Smooth muscle cell (in vitro differentiated cells): ENCODE data around the gene AGBL4. TPM values are rescaled to one million over a fixed set of nuclear protein-coding genes. Genes with fewer than 3 reads are reported as not detected.

Source experiments
- DNase-seq: peaks from one replicate; lab custom pipeline; 2025; ENCODE audit not compliant: unreplicated experiment; lab: John Stamatoyannopoulos, UW
- H2AFZ ChIP-seq: fragments of 200-600 bp; sonication (generic); 2 replicates; pipeline ENCODE4 v1.6.0; 2016; ENCODE audit warnings: antibody characterized with exemption, low read depth, mild to moderate bottlenecking
- H3F3A ChIP-seq: fragments of 200-600 bp; sonication (generic); 2 replicates; pipeline ENCODE4 v1.6.0; 2017; ENCODE audit warnings: antibody characterized with exemption, low read depth
- H3K27ac ChIP-seq: fragments of 200-600 bp; sonication (generic); 2 replicates; pipeline ENCODE4 v1.5.1; 2016; ENCODE audit warnings: low read depth, mild to moderate bottlenecking
- H3K27me3 ChIP-seq: fragments of 200-600 bp; sonication (generic); 2 replicates; pipeline ENCODE4 v1.6.1; 2016; ENCODE audit warnings: low read depth, mild to moderate bottlenecking
- H3K36me3 ChIP-seq: fragments of 200-600 bp; sonication (generic); 2 replicates; pipeline ENCODE4 v1.5.1; 2016; ENCODE audit warnings: low read depth
- H3K4me1 ChIP-seq: fragments of 200-600 bp; sonication (generic); 2 replicates; pipeline ENCODE4 v1.5.1; 2016; ENCODE audit warnings: low read depth
- H3K4me2 ChIP-seq: fragments of 200-600 bp; sonication (generic); 2 replicates; pipeline ENCODE4 v1.6.0; 2016; ENCODE audit warnings: mild to moderate bottlenecking
- H3K4me3 ChIP-seq: fragments of 200-600 bp; sonication (generic); 2 replicates; pipeline ENCODE4 v1.5.1; 2016; ENCODE audit warnings: mild to moderate bottlenecking
- H3K79me2 ChIP-seq: fragments of 200-600 bp; sonication (generic); 2 replicates; pipeline ENCODE4 v1.6.0; 2016; ENCODE audit warnings: low read depth, mild to moderate bottlenecking
- H3K9ac ChIP-seq: fragments of 200-600 bp; sonication (generic); 2 replicates; pipeline ENCODE4 v1.6.0; 2016; ENCODE audit warnings: low read depth
- H3K9me3 ChIP-seq: fragments of 200-600 bp; sonication (generic); replicated peaks from 2 replicates; pipeline ENCODE4 v1.5.1; 2016; ENCODE audit warnings: low read depth
- H4K20me1 ChIP-seq: fragments of 200-600 bp; sonication (generic); 2 replicates; pipeline ENCODE4 v1.6.0; 2016; ENCODE audit warnings: low read depth
- WGBS: methylation state at CpG from one replicate; pipeline ENCODE4 v1.1.7; 2016; ENCODE audit warnings: low lambda C conversion rate; 5-methylcytosine and 5-hydroxymethylcytosine counted together
- polyA plus RNA-seq: library from polyadenylated mRNA; unstranded; fragments of >200 nt; fragmentation: Nextera tagmentation; extraction: Ambion mirVana; gene quantifications from 2 replicates; pipeline ENCODE4 v1.2.1, GENCODE V29; 2016
- total RNA-seq: library from RNA; depleted of rRNA; stranded (reverse); fragments of >200 nt; gene quantifications from 2 replicates; pipeline ENCODE4 v1.2.3, GENCODE V29; 2014
- TF ChIP-seq, protein P1 (sequence below): fragments of 200-600 bp; sonication (generic); IDR thresholded peaks from 2 replicates; pipeline ENCODE4 v1.5.1; 2017; ENCODE audit warnings: borderline replicate concordance, mild to moderate bottlenecking, antibody characterized with exemption; ENCODE audit not compliant: insufficient read depth, poor library complexity, severe bottlenecking

Gene AGBL4
- total and polyA plus RNA-seq, 2 experiments from 2014 or later: 0.29 TPM; not detected in 1

DNA sequence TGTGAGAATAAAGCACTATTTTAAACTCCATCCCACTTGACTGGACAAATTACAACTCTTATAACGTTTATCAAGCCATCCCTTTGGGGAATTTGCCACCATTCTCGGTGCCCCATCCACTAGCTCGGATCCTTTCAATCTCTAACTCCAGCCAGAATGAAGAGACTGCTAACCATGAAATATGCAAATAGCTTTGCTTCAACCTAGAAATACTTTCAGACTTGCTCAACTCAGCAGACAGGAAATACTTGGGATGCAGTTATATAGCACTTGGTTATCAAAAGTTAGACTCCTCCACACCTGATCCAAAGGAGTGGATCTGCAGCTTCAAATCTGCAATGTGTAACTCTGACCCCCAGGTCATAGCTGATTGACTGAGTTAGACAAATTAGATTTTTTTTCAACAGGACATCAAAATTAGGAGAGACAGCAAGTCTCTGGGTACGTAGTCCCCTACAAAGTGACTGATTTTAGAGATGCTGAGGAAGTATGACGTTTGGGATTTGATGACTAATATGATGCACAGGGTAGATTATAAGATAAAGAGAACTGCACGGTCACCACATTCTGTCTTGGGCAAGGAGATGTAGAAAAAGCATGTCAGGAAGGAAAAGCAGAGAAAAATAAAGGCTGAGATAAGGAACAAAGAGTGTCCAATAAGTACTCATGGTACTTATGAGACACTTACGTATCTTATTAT lies 496.0 kb downstream of the AGBL4 start:
- no peak for DNase-seq

DNA sequence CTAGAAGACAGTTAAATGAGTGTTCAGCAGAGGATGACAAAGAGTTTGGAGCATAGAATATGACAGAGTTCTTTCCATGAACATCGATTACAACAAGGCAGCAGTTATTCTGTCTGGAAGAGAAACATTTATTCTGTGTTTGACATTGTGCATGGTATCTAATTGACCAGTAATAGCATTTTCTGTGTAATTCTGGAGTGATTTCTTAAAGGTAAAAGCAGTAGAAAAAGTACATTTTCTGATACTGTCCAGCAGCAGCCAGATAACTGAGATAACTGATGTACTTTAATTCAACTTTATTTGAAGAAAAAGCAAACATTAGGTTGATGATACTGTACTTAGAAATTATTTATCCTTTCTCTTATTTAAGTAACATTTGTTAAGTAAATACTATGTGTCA lies 497.1 kb downstream of the AGBL4 start:
- 80% methylated on average over 1 of the region's 1 CpG for WGBS
- Histone ChIP-seq H3K36me3 (no peaks in the 10 kb centered on the region), H3K9ac (no peak overlapping the region), H3K4me1 (no peaks in the 10 kb centered on the region), H3K27ac (no peak overlapping the region), H3K27me3 (no peaks in the 10 kb centered on the region), H4K20me1 (no peaks in the 10 kb centered on the region), H3K4me2 (no peak overlapping the region), H3K79me2 (no peaks in the 10 kb centered on the region), H3K9me3 (peaks cover 18% of the 10 kb centered on the region), H2AFZ (no peak overlapping the region), H3K4me3 (no peak overlapping the region), H3F3A (no peaks in the 10 kb centered on the region)
- TF ChIP-seq, protein P1, sequence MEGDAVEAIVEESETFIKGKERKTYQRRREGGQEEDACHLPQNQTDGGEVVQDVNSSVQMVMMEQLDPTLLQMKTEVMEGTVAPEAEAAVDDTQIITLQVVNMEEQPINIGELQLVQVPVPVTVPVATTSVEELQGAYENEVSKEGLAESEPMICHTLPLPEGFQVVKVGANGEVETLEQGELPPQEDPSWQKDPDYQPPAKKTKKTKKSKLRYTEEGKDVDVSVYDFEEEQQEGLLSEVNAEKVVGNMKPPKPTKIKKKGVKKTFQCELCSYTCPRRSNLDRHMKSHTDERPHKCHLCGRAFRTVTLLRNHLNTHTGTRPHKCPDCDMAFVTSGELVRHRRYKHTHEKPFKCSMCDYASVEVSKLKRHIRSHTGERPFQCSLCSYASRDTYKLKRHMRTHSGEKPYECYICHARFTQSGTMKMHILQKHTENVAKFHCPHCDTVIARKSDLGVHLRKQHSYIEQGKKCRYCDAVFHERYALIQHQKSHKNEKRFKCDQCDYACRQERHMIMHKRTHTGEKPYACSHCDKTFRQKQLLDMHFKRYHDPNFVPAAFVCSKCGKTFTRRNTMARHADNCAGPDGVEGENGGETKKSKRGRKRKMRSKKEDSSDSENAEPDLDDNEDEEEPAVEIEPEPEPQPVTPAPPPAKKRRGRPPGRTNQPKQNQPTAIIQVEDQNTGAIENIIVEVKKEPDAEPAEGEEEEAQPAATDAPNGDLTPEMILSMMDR: no peak
- no peak for DNase-seq

More for the DNA sequence above, 496.0 kb downstream of the AGBL4 start:
- Histone ChIP-seq H4K20me1 (no peaks in the 10 kb centered on the region), H3K27me3 (no peaks in the 10 kb centered on the region), H3K27ac (no peak overlapping the region), H3K9me3 (peaks cover 11% of the 10 kb centered on the region), H3K79me2 (no peaks in the 10 kb centered on the region), H3F3A (no peaks in the 10 kb centered on the region), H3K4me2 (no peak overlapping the region), H3K36me3 (no peaks in the 10 kb centered on the region), H3K4me3 (no peak overlapping the region), H3K4me1 (no peaks in the 10 kb centered on the region), H3K9ac (no peak overlapping the region), H2AFZ (no peak overlapping the region)
- 45% methylated on average over 7 of the region's 7 CpGs for WGBS
- TF ChIP-seq, protein P1: no peak

DNA sequence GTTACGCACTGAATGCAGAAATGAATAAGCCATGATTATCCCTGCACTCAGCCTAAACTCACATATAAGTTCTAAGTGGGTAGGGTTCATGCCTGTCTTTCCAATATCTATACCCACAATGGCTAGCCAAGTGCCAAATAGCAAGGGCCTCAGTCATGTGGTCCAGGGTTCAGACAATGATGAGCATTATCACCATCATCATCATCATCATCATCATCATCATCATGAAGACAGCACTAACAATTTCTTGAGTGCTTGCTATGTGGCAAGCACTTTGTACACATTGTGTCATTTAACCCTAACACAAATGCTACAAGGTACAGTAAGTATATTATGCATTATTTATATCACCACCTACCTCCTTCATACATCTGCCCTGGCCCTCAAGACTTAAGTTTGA lies 500.0 kb downstream of the AGBL4 start:
- TF ChIP-seq, protein P1: no peak
- Histone ChIP-seq H3K27me3 (no peaks in the 10 kb centered on the region), H4K20me1 (no peaks in the 10 kb centered on the region), H3K36me3 (no peaks in the 10 kb centered on the region), H3K9ac (no peak overlapping the region), H3F3A (no peaks in the 10 kb centered on the region), H3K79me2 (no peaks in the 10 kb centered on the region), H3K27ac (no peak overlapping the region), H3K4me3 (no peak overlapping the region), H3K4me1 (no peaks in the 10 kb centered on the region), H3K9me3 (peaks cover 14% of the 10 kb centered on the region), H2AFZ (no peak overlapping the region), H3K4me2 (no peak overlapping the region)
- 88% methylated on average over 1 of the region's 1 CpG for WGBS
- DNase-seq: no peak

DNA sequence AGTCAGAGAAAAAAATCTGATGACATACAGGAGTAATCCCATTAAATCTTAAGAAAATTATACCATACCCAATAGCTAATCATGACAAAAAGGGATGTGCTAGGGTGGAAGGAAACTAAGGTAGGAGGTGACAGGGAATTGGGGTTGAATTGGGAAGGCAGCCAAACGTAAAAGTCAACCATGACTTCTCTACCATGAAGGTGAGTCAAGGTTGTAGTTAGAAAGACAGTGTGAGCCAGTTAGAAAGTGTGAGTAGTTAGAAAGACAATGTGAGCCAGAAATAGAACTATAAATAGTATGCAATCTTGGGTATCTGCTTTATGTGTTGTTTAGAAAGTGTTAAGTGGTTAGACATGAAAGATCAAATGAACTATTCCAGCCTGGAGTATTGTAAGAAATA lies 556.8 kb downstream of the AGBL4 start:
- no peaks in the 10 kb centered on the region for H3K27me3 ChIP-seq
- H3K9ac ChIP-seq: no peak overlapping the region
- 48% methylated on average over 1 of the region's 1 CpG for WGBS
- H3K36me3 ChIP-seq: no peaks in the 10 kb centered on the region
- TF ChIP-seq, protein P1: no peak
- no peak overlapping the region for H3K4me3 ChIP-seq
- H2AFZ ChIP-seq: no peak overlapping the region
- peaks cover 13% of the 10 kb centered on the region for H3K9me3 ChIP-seq
- H3K27ac ChIP-seq: no peak overlapping the region
- no peak overlapping the region for H3K4me2 ChIP-seq
- H3K4me1 ChIP-seq: no peaks in the 10 kb centered on the region
- H3F3A ChIP-seq: no peaks in the 10 kb centered on the region
- no peaks in the 10 kb centered on the region for H4K20me1 ChIP-seq
- DNase-seq: no peak
- H3K79me2 ChIP-seq: no peaks in the 10 kb centered on the region
